NCI-H1436 treated with DMSO at 0.1 percent for 48 hours (cell line): ENCODE results near the gene CENPO.
"Not testable (repeated sequence)": the region's sequence is repeated elsewhere in the genome, so short reads cannot be mapped to it uniquely, and the experiment has no call there.

ENCODE experiments used
- DNase-seq: peaks from one replicate; lab custom pipeline; 2025; lab: John Stamatoyannopoulos, UW

The CENPO gene

DNA sequence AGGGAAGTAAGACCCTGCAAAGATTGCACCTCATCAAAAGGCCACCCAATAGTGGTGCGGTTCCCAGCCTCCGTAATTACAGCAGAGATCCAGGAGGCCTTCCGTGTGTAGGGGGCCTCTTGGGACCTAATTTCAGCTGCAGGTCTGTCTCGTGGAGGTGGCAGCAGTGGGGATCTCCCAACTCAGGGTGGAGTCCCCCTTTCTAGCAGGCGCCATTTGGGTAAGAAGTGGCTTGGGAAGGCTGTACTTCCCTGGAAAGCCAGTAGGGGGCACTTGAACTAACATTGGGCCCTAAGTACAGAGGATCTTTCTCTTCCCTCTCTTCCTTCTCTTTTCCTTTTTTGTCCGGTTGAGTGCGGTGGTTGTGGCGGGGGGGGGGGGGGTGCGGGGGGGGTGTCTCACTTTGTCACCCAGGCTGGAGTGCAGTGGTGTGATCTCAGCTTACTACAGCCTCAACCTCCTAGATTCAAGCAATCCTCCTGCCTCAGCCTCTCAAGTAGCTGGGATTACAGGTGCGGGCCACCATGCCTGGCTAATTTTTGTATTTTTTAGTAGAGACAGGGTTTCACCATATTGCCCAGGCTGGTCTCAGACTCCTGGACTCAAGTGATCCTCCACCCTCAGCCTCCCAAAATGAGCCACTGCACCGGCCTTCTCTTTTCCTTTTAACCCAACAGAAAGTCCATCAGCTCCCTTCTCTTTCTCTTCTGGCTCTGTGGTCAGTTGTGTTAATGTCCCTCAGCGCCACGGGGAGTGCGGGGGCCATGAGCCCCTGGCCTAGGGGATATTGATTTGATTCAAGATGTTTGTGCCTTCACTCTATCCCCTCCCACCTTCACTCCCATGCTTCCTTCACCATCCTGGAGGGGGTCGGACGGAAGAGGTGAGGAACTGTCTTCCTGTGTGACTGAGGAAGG is 32.0 kb downstream of the CENPO start:
- DNase-seq, result no peak

DNA sequence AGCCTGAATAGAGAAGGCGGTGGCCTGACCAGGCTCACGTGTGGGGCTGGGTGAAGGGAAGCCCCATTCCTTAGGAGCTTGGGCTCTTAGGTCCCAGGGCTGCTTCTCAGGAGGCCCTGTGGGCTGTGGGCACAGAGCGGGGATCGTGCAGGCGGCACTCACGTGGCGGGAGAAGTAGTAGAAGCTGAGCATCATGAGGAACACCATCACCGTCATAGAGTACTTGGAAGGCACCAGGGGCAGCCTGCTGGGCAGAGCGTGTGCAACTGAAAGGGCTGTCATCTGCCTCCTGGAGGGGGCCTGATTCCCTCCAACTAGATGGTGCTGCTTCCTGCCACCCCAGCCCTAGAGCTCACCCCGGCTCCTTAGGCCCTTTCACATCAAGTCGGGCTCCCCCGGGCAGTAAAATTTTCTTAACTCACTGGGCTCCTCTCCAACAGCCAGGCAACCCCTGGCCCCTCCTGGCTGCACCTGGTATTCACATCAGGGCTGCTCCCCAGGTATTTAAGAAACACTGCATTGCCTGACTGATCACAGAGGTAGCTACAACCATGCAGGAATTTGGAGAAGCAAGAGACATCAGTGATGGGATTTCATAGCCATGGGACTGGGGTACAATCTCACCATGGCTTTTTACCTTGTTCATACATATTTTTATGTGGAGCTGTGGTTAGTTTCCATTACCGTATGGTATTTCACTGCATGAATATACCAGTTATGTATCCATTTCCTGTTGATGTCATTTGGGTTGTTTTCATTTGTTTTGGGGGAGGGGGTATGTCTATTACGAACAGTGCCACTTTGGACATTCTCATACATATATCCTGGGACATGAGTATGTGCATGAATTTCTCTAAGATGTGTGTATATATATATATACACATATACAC is 32.9 kb downstream of the CENPO start:
- DNase-seq, result no peak

DNA sequence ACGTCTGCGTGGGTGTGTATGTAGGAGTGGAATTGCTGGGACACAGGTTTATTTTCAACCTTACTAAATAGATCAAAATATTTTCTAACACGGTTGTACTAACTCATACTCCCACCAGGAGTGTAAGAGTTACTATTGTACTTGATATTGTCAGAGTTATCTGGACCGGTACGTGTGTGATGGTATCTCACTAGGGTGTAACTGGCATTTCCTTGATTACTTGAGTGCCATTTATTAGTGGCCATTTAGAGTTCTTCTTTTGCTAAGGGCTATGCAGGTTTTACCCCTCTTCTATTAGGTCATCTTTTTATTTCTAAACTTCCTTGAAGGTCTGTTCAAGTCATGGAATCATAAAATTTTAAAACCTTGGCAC is 33.5 kb downstream of the CENPO start:
- no peak for DNase-seq

DNA sequence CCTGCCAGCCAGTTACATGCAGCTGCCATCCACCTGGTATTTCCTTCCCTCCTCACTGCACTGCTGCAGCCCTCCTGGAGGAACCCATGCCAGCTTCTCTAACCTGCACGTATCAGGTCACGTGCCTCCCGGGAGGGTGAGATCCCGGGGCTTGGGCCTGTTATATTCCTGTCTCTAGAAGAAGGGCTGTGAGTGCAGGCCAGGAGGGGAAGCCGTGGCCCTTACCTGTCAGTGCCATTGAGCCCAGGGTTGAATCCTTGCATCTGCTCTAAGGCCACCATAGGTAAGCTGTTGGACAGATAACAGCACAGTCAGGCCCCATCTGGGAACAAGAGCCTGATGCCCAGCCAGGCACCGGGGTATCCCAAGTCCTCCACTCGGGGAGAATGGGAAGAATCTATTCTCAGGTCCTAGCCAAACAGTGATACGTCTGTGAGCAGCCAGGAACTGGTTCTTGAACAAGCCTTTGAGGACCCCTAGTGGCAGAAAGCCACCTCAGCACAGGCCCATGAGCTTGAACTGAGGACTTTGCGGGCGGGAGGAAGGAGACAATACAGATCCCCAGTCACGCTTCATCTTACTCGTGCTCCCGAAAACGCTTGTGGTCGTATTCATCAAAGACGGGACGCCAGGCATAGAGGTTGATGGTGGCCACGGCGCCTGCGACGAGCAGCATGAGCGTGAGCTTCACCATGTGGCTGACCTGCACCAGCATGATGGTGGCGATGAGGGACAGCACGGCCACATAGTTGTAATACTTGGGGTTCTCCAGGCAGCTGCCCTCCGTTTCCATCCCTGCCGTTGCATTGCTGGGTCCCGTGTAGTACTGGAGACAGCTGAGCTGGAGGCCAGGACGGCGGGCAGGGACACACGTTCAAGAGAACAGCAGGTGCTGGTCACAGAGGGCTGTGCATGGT is 34.4 kb downstream of the CENPO start:
- DNase-seq, result no peak

- DNase-seq, result no peak
These were observed 35.2 kb downstream of the CENPO start for GRCh38 chr2:24828238-24828996.

DNA sequence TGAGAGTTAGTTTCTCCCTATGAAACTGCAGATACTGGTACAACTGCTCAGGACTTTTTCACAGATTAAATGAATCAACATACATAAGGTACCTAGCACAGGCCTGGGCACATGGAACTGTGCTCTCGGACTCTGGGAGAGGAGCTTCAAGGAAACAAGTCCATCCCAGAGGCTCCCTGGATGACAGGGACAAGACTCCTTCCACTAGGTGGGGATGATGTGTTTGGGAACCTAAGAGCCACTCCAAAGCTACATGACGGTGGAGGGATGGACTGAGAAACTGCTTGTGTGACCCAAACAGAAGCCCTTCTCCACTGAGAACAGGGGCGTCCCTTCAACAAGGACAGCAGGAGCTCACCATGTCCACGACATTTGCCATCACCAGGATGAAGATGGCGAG is 37.1 kb downstream of the CENPO start:
- no peak for DNase-seq

DNA sequence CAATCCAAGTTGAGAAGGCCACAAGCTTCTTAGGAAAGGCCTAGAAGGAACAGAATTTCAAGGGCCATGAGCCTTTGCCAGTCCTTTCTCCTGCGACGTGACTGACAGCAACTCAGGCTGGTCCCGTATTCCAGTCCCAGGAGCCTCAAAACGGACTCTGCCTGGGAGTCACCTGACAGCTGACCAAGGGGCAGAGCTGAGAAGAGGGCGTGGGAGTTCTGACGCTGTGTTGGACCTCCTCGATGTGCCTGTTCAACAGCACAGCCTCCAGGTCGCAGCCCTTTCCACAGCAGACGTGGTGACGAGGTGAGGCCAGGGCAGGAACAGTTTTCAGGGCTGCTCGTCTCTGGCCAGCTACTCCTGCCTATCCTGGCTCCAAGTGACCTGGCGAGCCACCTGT is 37.6 kb downstream of the CENPO start:
- DNase-seq, result no peak

DNA sequence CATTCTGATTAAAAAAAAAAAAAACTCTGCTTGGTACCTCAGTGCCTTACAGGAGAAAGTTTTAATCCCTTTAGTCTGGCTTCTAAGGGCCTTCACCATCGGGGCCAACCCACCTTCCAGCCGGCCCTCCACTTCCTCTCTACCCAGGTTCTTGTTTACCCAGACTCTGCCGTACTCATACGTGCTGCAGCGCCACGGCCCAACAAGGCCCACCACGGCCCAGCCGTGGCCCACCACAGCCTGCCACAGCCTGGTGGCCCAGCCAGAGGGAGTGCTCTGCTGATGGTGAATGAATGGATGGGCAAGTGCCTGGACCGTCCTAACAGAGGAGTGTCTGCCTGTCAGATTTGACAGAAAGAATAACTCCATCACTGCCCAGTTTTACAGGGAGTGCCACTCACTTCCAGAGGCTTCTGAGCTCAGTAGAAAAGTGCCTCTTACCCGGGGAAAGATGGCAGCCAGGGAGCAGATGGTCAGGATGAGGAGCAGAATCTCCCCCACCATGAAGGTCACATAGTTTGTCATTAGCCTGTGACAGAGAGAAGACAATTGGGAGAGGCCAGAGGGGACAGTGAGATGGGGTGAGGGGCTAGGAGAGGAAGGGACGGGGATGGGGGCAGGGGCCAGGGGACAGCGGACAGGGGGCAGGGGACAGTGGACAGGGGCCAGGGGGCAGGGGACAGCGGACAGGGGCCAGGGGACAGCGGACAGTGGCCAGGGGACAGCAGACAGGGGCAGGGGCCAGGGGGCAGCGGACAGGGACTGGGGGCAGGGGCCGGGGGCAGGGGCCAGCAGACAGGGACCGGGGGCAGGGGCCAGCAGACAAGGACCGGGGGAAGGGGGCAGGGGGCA is 38.2 kb downstream of the CENPO start:
- no peak for DNase-seq

GRCh38 chr2:24832073-24832461 is 38.8 kb downstream of the CENPO start:
- no peak for DNase-seq

- no peak for DNase-seq
These were observed 39.3 kb downstream of the CENPO start for GRCh38 chr2:24832521-24832920.

GRCh38 chr2:24832931-24833701 is 39.9 kb downstream of the CENPO start:
- DNase-seq, result no peak

DNA sequence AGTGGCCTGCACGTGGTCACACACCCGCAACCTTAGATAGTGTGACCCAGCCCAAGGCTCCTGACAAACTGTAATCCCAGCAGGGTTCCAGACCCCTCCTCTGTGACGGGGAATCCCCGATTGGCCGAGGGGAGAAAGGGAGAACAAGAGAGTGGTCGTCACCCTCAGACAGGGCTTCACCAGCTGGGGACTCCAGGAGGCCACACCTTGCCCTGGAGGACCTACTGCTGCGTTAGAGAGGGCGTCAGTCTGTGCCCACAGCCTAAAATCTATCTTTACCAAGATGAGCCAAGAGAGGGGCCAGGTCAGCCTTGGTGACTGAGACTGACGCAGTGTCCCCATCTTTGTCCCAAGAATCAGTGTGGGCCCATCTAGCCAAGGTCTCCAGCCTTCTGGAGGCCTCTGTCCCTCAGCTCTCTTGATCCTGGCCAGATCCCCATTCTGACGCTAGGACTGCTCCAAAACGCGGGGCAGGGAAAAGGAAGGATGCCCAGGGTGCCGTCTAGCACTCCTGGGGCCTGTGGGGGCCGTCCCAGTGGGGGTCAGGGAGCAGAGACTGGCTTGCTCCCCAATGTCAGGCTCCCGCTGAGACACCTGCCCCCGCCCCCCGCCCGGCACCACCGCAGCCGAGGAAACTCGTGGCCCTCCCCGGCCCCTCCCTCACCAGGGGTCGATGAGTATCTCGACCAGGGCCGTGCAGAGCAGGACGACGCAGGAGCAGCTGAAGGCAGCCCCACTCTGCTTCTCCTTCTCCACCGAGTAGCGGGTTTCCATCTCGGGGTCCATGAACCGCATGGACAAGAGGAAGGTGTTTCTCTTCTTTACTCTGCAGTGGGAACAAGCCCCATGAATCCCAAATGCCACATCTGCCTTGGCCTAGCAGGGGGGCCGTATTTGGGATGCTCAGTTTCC is 40.9 kb downstream of the CENPO start:
- DNase-seq, result no peak

DNA sequence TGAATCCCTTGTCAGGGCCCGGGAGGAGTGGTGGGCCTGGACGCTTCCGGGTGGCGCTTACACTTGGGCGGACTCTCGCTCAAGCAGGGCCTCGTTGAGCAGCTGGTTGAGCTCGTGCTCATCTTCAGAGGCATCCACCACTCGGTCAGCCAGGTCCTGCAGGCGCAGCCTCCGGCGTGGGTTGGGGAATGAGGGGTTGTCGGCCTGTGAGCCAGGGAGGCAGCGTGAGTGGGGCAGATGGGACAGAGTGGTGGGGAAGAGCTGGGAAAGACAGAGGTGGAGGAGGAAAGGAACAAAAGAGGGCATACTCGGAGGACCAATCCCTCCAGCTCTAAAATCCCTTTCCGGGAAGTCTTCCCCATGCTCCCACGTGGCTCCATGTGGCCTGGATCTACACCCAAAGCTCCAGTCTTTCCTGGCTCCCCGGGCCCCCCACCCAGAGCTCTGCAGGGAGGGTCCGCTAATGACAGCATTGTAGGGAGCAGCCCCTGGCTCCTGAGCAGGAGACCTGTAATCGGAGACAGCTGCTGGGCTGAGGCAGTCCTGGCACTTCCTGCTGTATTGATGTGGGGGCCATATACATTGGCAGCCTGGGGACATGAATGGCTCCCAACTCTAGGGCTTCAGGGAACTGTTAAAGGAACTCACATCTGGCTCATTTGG is 41.6 kb downstream of the CENPO start:
- no peak for DNase-seq

DNA sequence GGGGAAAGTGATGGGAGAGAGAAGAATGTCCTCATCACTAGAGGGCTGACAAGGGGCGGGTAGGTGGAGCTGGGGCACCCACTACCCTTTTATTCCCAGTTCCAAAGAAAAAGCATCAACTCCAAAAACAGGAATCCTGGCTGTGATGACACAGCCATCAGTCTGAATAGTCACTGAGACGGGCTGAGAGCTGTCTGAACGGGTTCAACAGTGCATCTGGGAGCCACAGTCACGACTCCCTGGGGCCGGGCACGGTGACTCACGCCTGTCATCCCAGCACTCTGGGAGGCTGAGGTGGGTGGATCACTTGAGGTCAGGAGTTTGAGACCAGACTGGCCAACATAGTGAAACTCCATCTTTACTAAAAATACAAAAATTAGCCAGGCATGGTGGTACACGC is 42.2 kb downstream of the CENPO start:
- DNase-seq, result not testable (repeated sequence)

- no peak for DNase-seq
These were observed 43.0 kb downstream of the CENPO start for GRCh38 chr2:24836206-24836605.

- DNase-seq, result no peak
These were observed 43.5 kb downstream of the CENPO start for GRCh38 chr2:24836706-24837105.

DNA sequence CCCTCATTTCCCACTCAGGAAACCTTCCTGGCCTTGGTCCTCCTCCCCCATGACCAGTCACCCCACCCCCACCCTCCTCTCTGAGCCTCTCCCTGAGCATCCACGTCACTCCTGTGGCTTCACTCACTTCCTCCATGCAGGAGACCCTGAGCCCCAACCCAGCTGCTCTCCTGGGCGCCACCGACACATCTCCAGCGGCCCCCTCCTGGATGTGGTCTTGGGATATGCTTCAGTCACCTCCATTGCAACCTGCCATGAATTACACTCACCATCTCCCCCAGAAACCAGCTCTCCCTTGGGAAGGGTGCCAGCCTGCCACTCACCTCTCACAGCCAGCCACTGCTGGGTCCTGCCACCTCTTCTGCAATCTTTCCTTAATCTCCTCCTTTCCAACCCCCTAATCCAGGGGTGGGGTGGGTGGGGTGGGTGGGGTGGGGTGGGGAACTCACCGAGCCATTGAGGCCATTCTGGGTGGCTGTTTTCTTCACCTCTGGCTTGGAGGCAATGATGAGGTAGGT is 44.8 kb downstream of the CENPO start:
- no peak for DNase-seq

DNA sequence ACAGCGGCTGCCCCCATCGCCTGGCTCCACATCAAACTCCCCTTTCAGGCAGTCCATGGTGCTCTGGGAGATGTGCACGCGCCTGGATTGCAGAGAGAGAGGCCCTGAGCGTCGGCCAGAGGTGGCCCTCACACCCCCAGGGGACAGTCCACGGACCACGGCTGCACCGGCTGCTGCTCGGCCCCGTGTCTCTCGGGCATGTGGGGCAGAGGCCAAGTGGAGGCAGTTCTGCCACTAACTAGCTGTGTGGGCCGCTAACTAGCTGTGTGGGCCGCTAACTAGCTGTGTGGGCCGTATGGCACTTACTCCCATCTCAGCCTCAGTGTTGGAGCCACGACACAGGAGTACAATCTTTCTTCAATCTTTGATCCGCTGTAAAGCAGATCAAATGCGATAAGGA is 45.3 kb downstream of the CENPO start:
- DNase-seq, result no peak
